Caki2 (cell line): Measurements from ENCODE around the gene PRR5L. TPM values are rescaled to one million over a fixed set of nuclear protein-coding genes. Genes with fewer than 3 reads are reported as not detected.

Source experiments
- DNase-seq: peaks from one replicate; pipeline ENCODE4 v3.0.0-alpha.2; 2015; ENCODE audit warnings: low read depth
- in situ Hi-C: cut with HindIII; loops from 2 replicates; pipeline ENCODE4 v1.10.0; 2016; ENCODE audit warnings: low sequenced_read_pairs, low pct_unique_long_range_greater_than_20kb, mixed read lengths
- total RNA-seq: library from RNA; depleted of rRNA; stranded (reverse); fragments of >200 nt; shearing (Covaris generic); gene quantifications from 2 replicates; pipeline ENCODE4 v1.2.3, GENCODE V29; 2014; ENCODE audit warnings: low replicate concordance

Gene PRR5L
- total RNA-seq, 1 experiment from 2014 or later, result 0.44 TPM

GRCh38 chr11:36345535-36346141, 49.5 kb downstream of the PRR5L start:
- in situ Hi-C loops, result no loop called here
- DNase-seq, result no peak

DNA sequence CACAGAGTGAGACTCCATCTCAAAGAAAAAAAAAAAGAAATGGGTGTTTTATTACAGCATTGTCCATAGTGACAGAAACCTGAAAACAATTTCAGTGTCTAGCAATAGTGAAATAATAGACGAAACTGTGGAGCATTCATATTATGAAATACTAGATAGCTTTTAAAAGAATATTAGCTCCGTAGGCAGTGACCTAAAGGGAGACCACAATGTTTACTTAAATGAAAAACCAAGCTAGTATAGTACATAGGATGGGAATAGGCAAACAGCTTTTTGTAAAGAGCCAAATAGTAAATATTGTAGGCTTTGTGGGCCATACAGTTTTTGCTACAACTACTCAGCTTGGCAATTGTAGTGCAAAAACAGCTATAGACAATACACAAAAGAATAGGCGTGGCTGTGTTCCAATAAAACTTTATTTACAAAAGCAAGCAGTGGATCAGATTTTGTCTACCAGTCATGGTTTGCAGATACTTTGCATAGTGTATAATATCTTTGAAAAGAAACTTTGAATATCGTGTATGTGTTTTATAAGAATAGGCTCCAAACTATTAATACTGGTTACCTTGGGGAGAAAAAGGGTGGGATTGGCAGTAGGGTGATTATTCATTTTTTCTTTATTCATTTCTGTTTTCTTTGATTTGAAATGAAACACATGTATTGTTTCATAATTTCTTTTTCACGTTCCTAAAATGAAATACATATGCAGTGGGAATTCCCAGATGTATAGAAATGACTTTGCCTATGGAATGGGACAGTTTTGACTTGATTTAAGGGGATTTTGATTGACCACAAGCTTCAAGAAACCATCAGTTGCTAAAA, 50.7 kb downstream of the PRR5L start:
- in situ Hi-C loops, result no loop called here
- no peak for DNase-seq

GRCh38 chr11:36347384-36347906, 51.4 kb downstream of the PRR5L start:
- in situ Hi-C loops, result no loop called here
- no peak for DNase-seq

- in situ Hi-C loops, result no loop called here
- no peak for DNase-seq
Observed at GRCh38 chr11:36349351-36350136, 53.5 kb downstream of the PRR5L start.

- in situ Hi-C loops, result no loop called here
- DNase-seq, result no peak
Observed at GRCh38 chr11:36350137-36350513, 54.0 kb downstream of the PRR5L start.

- in situ Hi-C loops, result no loop called here
- DNase-seq, result no peak
Observed at GRCh38 chr11:36352922-36353321, 56.8 kb downstream of the PRR5L start.

DNA sequence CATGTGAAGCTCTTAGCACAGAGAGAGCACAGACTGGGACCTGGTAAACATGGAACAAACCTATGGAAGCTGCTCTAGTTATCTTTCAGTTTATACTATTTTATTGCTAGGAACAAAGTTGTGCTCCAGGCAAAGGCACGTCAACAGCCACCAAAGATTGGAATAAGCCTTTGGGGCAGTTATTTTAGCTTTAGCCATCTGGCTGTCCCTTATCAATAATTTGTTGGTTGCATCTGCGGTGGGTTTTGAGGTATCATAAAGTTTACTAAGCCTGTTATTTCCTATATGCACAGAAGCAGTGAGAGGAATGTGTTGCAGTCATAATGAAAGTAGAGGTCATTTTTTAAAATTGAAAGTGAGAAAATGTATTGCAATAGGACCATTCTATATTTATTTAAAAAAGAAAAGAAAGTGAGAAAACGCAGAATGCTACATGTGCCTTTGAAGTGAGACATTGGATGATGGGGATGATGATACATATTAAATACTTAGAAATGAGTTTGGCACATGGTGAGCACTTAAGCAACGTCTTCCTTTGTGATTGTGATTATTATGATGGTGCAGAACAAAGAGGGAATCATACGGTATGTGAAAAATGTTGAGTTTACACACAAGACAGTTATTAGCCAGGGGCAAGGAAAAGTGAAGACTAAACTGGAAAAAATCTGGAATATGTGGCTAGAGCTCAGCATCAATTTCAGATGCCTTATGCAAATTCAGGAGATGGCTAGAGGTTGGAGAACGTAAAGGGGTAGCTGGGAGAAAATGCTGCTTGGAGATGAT, 58.3 kb downstream of the PRR5L start:
- in situ Hi-C loops, result no loop called here
- no peak for DNase-seq

DNA sequence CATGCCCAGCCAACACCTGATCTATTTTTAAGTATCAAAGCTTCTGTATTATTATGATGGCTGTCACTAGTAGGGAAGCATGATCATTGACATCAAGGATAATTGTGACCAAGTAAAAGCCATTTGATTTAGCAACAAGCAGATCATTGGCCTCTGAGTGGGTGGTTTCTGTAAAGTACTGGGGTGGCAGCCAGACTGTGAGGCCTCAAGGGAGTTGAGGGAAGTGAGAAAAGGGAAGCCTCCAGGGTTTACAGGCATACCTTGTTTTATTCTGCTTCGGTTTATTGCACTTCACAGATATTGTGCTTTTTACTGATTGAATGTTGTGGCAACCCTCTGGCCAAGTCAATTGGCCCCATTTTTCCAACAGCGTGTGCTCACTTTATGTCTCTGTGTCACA, 60.1 kb downstream of the PRR5L start:
- no peak for DNase-seq
- in situ Hi-C loops, result no loop called here

- in situ Hi-C loops, result no loop called here
- no peak for DNase-seq
Observed at GRCh38 chr11:36357831-36358230, 61.7 kb downstream of the PRR5L start.

- in situ Hi-C loops, result no loop called here
- no peak for DNase-seq
Observed at GRCh38 chr11:36358436-36358835, 62.3 kb downstream of the PRR5L start.

DNA sequence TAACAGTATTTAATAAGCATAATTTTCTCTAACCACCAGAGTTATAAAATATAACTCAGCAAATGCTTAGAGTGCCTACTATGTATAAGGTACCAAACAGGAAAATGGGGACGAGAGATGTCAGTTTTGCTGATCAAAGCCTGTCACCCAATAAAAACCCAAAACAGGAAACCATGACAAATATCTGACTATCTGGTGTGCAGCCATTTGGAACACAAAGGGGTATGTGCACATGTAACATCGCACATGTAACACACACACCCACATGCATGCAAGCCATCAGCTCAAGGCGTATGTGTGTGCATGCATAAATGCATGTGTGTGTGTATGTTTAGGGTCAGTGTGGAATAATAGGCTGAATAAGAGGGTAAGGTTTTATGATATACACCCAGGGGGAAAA, 64.2 kb downstream of the PRR5L start:
- DNase-seq, result no peak
- in situ Hi-C loops, result no loop called here

- DNase-seq, result no peak
- in situ Hi-C loops, result no loop called here
Observed at GRCh38 chr11:36360826-36361415, 64.8 kb downstream of the PRR5L start.

DNA sequence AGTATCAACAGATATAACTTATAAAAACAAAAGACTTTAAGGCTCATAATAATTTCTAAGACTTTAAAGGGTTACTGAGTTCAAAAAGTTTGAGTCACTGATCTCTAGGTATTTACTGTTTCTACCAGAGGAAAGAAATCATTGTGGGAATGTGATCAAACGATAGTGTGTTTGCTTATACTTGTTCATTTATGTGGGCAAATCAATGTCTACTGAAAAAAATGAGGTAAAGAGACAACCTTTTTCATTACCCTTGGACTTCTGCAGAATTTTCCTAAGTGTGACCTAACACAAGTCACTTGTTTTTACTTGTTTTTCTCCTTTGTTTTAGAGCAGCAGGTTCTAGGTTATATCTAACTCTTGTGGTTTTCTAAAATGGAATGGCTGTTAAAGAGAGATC, 65.4 kb downstream of the PRR5L start:
- DNase-seq, result no peak
- in situ Hi-C loops, result no loop called here

- no peak for DNase-seq
- in situ Hi-C loops, result no loop called here
Observed at GRCh38 chr11:36361901-36362391, 65.9 kb downstream of the PRR5L start.

GRCh38 chr11:36362902-36363301, 66.8 kb downstream of the PRR5L start:
- DNase-seq, result no peak
- in situ Hi-C loops, result no loop called here

- in situ Hi-C loops, result no loop called here
- DNase-seq, result no peak
Observed at GRCh38 chr11:36363361-36364268, 67.5 kb downstream of the PRR5L start.
